Ovary (tissue), 3 donors: ENCODE data around the gene UST.

ENCODE experiments used
- EP300 ChIP-seq: sonication (generic); formaldehyde crosslinking; IDR thresholded peaks from one replicate; pipeline ENCODE4 v1.6.1; 2017; ENCODE audit warnings: antibody characterized with exemption
- POLR2A ChIP-seq: fragments of 450-650 bp; IDR thresholded peaks from one replicate; pipeline ENCODE4 v1.6.1; 2017; ENCODE audit warnings: antibody characterized with exemption, mild to moderate bottlenecking, moderate library complexity
- TF ChIP-seq, protein P1 (sequence below), 3 donors: fragments of 450-650 bp in 2 of 3; fragments of 200-600 bp in 1 of 3; IDR thresholded peaks; one replicate each; pipeline versions ENCODE4 v1.5.1 to v1.8.0; 2016 to 2022; ENCODE audit warnings: antibody characterized with exemption in 3 of 3, mild to moderate bottlenecking in 1 of 3
- donor health status: DM: no; HTN: no; CAD: no.

DNA sequence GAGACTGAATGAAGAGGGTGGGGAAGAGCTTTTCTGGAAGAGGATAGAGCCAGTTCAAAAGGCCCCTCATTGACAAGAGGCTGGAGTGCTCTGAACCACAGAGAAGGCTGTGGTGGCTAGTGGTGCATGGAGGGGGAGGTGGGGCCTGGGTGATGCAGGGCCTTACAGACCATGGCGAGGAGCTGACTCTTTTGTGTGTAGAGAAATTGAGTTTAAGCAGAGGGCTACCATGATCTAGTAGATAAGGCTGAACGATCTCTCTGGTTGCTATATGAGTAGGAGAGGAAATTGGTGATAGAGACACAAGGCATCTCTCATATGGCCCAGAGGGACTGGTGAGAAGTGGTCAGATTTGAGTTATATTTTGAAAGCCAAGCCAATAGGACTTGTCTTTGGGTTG is 137.6 kb downstream of the UST start:
- TF ChIP-seq, protein P1, sequence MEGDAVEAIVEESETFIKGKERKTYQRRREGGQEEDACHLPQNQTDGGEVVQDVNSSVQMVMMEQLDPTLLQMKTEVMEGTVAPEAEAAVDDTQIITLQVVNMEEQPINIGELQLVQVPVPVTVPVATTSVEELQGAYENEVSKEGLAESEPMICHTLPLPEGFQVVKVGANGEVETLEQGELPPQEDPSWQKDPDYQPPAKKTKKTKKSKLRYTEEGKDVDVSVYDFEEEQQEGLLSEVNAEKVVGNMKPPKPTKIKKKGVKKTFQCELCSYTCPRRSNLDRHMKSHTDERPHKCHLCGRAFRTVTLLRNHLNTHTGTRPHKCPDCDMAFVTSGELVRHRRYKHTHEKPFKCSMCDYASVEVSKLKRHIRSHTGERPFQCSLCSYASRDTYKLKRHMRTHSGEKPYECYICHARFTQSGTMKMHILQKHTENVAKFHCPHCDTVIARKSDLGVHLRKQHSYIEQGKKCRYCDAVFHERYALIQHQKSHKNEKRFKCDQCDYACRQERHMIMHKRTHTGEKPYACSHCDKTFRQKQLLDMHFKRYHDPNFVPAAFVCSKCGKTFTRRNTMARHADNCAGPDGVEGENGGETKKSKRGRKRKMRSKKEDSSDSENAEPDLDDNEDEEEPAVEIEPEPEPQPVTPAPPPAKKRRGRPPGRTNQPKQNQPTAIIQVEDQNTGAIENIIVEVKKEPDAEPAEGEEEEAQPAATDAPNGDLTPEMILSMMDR (IDR thresholded peaks at IDR 0.05) = no peak
- no peak for TF ChIP-seq POLR2A
- TF ChIP-seq EP300 = no peak
